ENCODE measurements around the gene ATXN1L. TPM values are rescaled to one million over a fixed set of nuclear protein-coding genes. Genes with fewer than 3 reads are reported as not detected.
"Not testable (repeated sequence)": the region's sequence is repeated elsewhere in the genome, so short reads cannot be mapped to it uniquely, and the experiment has no call there.

The ATXN1L gene
- total RNA-seq, 2 donors from 2014 or later, result 17.7 to 35.8 TPM

- Histone ChIP-seq H3K36me3 (peaks cover 0 to 13% of the 10 kb centered on the region in 2 donors), H3K27ac (no peak overlapping the region), H3K9me3 (no peaks in the 10 kb centered on the region), H3K27me3 (replicated peaks; ENCODE audit: insufficient read depth) (no peaks in the 10 kb centered on the region), H3K4me1 (replicated peaks) (no peaks in the 10 kb centered on the region), H3K4me3 (no peak overlapping the region)
- no peak for DNase-seq (ENCODE audit: low spot score)
- WGBS, result 93% methylated on average over 32 of the region's 32 CpGs
- TF ChIP-seq, protein P1, sequence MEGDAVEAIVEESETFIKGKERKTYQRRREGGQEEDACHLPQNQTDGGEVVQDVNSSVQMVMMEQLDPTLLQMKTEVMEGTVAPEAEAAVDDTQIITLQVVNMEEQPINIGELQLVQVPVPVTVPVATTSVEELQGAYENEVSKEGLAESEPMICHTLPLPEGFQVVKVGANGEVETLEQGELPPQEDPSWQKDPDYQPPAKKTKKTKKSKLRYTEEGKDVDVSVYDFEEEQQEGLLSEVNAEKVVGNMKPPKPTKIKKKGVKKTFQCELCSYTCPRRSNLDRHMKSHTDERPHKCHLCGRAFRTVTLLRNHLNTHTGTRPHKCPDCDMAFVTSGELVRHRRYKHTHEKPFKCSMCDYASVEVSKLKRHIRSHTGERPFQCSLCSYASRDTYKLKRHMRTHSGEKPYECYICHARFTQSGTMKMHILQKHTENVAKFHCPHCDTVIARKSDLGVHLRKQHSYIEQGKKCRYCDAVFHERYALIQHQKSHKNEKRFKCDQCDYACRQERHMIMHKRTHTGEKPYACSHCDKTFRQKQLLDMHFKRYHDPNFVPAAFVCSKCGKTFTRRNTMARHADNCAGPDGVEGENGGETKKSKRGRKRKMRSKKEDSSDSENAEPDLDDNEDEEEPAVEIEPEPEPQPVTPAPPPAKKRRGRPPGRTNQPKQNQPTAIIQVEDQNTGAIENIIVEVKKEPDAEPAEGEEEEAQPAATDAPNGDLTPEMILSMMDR (IDR thresholded peaks at IDR 0.05), result no peak
- intact Hi-C loops (cut with DNase I), result no loop called here
Measured at GRCh38 chr16:71859762-71860521, 14.2 kb downstream of the ATXN1L start.

- intact Hi-C loops (cut with DNase I), result no loop called here
- H3K27me3 ChIP-seq (replicated peaks; ENCODE audit: insufficient read depth), result no peaks in the 10 kb centered on the region
- H3K27ac ChIP-seq, result no peak overlapping the region
- no peak overlapping the region for H3K4me3 ChIP-seq
- no peaks in the 10 kb centered on the region for H3K9me3 ChIP-seq
- 97% methylated on average over 5 of the region's 5 CpGs for WGBS
- no peak for DNase-seq (ENCODE audit: low spot score)
- no peaks in the 10 kb centered on the region for H3K4me1 ChIP-seq (replicated peaks)
- TF ChIP-seq POLR2A (IDR thresholded peaks at IDR 0.05) (no peak), POLR2AphosphoS5 (IDR thresholded peaks at IDR 0.05) (no peak)
- TF ChIP-seq, protein P1 (IDR thresholded peaks at IDR 0.05), result no peak
- H3K36me3 ChIP-seq, result peaks cover 0 to 13% of the 10 kb centered on the region in 2 donors
Measured at GRCh38 chr16:71863995-71864394, 18.2 kb downstream of the ATXN1L start.

GRCh38 chr16:71865173-71865863 is 19.5 kb downstream of the ATXN1L start:
- no peak overlapping the region for H3K4me3 ChIP-seq
- no peak for DNase-seq (ENCODE audit: low spot score)
- WGBS, result 86% methylated on average over 7 of the region's 7 CpGs
- H3K36me3 ChIP-seq, result peaks cover 0 to 5% of the 10 kb centered on the region in 2 donors
- TF ChIP-seq POLR2A (IDR thresholded peaks at IDR 0.05) (no peak), POLR2AphosphoS5 (IDR thresholded peaks at IDR 0.05) (no peak)
- TF ChIP-seq, protein P1 (IDR thresholded peaks at IDR 0.05), result no peak
- H3K4me1 ChIP-seq (replicated peaks), result no peaks in the 10 kb centered on the region
- no peaks in the 10 kb centered on the region for H3K27me3 ChIP-seq (replicated peaks; ENCODE audit: insufficient read depth)
- intact Hi-C loops (cut with DNase I), result no loop called here
- H3K9me3 ChIP-seq, result no peaks in the 10 kb centered on the region
- H3K27ac ChIP-seq, result no peak overlapping the region

DNA sequence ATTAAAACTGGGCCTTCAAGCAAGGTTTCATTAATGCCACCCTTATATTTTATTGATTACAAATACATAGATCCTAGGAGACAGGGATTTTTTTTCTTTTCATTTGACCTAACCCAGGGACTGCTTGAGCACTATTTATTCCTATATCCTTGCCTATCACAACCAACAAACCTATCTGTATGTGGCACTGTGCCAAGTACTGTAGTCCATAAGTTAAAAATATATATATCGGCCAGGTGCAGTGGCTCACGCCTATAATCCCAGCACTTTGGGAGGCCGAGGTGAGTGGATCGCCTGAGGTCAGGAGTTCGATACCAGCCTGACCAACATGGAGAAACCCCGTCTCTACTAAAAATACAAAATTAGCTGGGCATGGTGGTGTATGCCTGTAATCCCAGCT is 21.4 kb downstream of the ATXN1L start:
- H3K9me3 ChIP-seq; DNase-seq (ENCODE audit: low spot score); H3K4me1 ChIP-seq (replicated peaks); H3K27me3 ChIP-seq (replicated peaks; ENCODE audit: insufficient read depth); H3K4me3 ChIP-seq; H3K27ac ChIP-seq; H3K36me3 ChIP-seq; intact Hi-C loops (cut with DNase I): not testable (repeated sequence)
- 97% methylated on average over 6 of the region's 6 CpGs for WGBS

- WGBS, result 90% methylated on average over 3 of the region's 3 CpGs
- TF ChIP-seq POLR2A (IDR thresholded peaks at IDR 0.05), result no peak
- no peak for TF ChIP-seq POLR2AphosphoS5 (IDR thresholded peaks at IDR 0.05)
- TF ChIP-seq, protein P1 (IDR thresholded peaks at IDR 0.05), result no peak
Measured at GRCh38 chr16:71867939-71868338, 22.2 kb downstream of the ATXN1L start.

More at GRCh38 chr16:71867939-71868338, 22.2 kb downstream of the ATXN1L start:
- H3K4me1 ChIP-seq (replicated peaks), result no peaks in the 10 kb centered on the region
- H3K4me3 ChIP-seq, result no peak overlapping the region
- no peak overlapping the region for H3K27ac ChIP-seq
- H3K9me3 ChIP-seq, result no peaks in the 10 kb centered on the region
- intact Hi-C loops (cut with DNase I), result no loop called here
- H3K36me3 ChIP-seq, result peaks cover 0 to 1% of the 10 kb centered on the region in 2 donors
- DNase-seq (ENCODE audit: low spot score), result no peak
- no peaks in the 10 kb centered on the region for H3K27me3 ChIP-seq (replicated peaks; ENCODE audit: insufficient read depth)

Data from prostate gland (tissue), 2 donors.